NCI-H748 (cell line): ENCODE data around the gene SLC29A2.
"Not testable (repeated sequence)": the region's sequence is repeated elsewhere in the genome, so short reads cannot be mapped to it uniquely, and the experiment has no call there.

Source experiments
- DNase-seq: peaks from one replicate; lab custom pipeline; 2025; ENCODE audit not compliant: unreplicated experiment; lab: John Stamatoyannopoulos, UW

SLC29A2 gene

DNA sequence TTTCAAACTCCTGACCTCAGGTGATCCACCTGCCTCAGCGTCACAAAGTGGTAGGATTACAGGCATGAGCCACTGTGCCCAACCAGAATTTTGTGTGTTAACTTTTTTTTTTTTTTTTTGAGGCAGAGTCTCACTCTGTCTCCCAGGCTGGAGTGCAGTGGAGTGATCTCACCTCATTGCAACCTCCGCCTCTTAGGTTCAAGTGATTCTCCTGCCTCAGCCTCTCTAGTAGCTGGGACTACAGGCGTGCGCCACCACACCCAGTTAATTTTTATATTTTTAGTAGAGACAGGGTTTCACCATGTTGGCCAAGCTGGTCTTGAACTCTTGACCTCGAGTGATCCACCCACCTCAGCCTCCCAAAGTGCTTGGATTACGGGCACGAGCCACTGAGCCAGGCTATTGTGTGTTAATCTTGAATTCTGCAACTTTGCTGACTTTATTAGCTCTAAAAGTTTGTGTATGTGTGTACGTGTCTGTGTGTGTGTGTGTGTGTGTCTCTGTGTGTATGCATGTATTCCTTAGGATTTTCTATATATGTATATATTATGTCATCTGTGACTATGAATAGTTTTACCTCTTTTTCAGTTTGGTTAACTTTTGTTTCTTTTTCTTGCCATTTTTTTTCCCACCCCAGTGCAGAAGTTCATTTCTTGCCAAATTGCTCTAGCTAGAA lies 20.9 kb downstream of the SLC29A2 start:
- not testable (repeated sequence) for DNase-seq

DNA sequence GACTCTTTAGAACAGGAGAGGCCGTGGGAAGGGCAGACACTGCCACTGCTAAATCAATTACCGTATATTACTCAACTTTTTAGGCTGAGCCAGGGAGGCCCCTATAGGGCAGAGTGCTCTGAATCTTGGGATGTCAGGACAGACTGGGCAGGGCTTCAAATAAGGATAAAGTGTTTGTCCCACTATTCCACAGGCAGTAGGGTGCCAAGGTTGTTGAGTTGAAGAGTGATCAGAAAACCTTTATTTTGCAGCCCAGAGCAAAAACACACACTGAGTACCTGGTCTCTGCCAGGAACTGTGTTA lies 22.5 kb downstream of the SLC29A2 start:
- DNase-seq: no peak

DNA sequence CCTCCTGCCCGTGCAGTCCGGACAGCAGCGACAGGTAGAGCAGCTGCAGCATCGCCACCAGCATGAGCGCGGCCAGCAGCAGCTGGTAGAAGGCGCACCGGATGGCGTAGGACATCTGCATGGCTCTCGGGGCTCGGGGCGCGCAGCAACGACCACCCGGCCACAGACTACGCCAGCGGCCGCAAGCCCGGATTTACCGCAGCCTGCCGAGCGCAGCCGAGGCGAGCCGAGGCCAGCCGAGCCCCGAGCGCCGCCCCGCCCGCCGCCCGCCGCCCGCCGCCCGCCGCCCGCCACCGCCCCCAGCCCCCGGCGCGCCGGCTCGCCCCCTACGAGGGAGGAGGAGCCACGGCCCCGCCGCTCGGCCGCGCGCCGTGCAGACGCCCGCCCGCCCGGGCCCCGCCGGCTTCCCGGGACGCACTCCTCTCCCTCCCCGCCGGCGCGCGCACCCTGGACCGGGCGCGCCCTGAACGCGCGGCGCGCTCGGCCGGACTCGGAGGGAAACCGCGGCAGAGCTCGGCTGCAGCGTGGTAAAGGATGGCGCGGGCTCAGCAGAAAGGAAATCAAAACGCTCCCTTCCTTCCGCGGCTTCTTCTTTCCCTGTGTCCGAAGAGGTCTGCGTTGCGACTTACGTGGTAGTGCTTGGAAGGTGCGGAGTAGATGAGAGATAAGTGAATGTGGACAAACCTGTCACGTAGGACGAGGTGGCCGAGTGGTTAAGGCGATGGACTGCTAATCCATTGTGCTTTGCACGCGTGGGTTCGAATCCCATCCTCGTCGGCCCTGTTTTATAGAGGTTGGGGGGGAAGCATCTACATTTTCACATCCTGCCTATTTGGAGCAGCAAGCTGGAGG lies 23.9 kb downstream of the SLC29A2 start, which contains the start of gene B4GAT1:
Gene B4GAT1 (minus strand): TSS at position 205 of the 852 bp plus-strand sequence. CDS start 84 bp downstream, at position 121.
- DNase-seq: peak; percentile 88

DNA sequence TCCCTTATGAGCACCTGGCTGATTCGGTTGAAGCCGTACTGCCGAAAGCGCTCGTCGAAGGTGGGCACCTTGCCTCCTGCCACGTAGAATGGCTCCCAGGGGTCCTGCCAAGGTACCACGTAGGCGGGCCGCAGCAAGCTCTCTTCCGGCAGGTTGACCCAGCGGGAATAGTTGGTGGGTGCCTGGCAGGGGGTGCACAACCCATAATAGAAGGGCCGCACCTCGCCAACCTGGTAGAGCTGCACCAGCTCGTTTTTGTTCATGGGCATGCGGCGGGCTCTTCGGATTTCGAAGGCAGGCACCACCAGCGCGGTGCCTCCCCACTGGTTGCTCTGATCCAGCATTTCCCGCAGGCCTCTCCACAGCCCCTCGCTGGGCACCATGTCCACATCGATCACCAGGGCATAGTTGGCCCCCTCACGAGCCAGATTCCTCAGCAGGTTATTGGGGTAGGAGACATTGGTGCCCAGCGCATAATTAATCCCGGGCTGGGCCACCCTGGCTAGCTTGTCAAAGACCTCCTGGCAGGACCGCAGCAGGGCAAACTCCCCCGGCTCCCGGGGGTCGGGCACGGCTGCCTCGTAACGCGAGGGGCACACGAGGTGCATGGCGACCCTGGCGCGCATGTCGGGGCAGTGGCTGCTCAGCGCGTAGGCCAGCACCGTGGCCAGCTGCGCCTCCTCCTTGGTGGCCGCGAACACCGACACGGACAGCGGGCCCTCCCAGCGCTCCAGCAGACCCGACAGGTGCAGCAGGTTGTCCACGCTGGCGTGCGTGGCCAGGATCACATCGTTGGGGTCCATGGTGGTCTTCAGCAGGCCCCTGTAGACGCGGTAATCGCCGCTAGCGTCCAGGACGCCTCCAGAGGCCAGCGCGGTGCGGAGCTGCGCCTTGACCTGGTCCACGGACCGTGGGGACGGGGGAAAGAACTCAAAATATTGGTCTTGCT lies 24.8 kb downstream of the SLC29A2 start:
- peak; percentile 55 for DNase-seq

DNA sequence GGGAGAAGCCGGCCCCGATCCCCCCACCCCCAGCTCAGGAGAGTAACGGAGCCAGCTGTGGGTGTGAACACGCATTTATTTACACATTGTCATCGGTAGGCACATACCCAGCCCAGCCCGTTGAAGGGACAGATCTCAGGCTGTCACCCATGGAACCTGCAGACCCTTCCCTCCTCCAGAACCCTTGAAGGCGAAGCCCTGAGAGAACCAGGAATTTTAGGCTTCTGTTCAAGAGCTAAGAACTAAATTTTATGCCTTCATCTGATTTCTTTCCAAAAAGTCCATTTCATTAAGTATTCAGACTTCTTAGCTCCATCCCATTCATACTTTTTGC lies 26.3 kb downstream of the SLC29A2 start:
- no peak for DNase-seq

DNA sequence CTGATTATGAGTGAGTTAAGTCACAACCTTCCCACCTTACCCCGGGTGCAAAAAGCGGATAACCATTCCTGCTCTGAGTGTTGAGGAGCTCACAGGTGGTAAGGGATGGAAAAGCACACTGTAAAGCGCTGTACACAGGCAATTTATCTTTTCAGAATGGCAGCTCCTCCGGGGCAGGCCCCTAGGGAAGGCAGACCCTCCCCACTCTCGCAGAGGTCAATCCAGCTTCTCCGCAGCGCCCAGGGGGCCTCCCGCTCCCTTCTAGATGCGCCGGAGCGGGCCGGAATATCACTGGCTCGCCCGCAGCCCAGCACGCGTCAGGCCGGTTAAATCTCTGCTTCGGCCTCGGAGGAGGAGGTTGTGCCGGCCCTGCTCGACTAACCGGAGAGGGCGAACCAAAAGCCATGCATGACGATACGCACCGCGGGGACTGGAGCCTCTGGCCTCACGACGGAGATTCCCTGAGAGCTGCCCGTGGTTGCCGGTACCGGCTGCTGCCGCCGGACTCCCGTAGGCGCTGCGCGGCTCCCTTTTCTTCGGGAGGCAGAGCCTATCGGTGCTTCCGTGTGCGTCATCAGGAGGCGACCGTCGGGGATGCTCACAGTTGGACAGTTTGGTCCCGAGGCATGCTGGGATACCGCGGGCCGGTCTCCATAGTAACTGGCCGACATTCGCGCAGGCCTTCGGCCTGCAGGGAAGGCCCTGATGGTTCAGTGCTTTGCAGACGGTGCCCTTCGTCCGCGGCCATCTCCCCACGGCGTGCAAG lies 26.8 kb downstream of the SLC29A2 start, which contains the start of gene BRMS1:
Gene BRMS1 (minus strand): TSS at position 555 of the 766 bp plus-strand sequence. CDS start 2,870 bp downstream, outside the sequence.
- peak; percentile 98 for DNase-seq

DNA sequence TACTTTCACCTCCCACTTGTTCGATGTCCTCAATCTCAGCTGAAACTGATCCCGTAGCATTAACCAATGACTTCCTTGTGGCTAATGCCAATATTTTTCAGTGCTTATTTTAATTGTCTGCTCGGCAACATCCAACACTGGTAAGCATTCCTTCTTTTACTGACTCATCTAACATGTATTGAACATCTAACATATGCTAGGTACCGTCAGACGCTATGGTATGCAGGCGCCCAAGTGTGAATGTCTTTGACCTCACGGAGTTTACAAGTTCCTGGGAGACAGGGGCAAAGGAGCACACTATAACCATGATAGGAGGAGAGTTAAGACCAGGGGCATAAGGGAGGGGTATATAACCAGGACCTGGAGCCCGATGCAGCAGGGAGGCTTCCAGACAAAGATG lies 28.4 kb downstream of the SLC29A2 start:
- no peak for DNase-seq

DNA sequence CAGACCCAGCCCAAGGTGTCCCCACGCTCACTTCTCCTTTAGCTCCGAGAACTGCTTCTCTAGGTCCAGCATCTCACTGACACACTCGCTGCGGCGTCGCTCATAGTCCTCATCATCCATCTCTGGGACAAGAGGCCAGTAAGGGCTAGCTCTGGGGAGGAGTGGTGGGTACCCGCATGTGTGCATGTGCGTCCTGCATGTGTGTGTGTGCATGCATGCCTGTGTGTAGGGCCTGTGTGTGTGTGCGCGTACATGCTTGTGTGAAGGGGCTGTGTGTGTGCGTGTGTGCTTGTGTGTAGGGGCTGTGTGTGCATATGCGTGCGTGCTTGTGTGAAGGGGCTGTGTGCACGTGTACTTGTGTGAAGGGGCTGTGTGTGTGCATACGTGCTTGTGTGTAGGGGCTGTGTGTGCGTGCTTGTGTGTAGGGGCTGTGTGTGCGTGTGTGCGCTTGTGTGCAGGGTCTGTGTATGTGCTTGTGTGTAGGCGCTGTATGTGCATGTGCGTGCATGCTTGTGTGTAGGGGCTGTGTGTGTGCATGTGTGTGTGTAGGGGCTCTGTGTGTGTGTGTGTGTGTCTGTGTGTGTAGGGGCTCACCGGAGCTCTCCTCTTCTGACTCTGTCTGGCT lies 29.9 kb downstream of the SLC29A2 start:
- DNase-seq: no peak

DNA sequence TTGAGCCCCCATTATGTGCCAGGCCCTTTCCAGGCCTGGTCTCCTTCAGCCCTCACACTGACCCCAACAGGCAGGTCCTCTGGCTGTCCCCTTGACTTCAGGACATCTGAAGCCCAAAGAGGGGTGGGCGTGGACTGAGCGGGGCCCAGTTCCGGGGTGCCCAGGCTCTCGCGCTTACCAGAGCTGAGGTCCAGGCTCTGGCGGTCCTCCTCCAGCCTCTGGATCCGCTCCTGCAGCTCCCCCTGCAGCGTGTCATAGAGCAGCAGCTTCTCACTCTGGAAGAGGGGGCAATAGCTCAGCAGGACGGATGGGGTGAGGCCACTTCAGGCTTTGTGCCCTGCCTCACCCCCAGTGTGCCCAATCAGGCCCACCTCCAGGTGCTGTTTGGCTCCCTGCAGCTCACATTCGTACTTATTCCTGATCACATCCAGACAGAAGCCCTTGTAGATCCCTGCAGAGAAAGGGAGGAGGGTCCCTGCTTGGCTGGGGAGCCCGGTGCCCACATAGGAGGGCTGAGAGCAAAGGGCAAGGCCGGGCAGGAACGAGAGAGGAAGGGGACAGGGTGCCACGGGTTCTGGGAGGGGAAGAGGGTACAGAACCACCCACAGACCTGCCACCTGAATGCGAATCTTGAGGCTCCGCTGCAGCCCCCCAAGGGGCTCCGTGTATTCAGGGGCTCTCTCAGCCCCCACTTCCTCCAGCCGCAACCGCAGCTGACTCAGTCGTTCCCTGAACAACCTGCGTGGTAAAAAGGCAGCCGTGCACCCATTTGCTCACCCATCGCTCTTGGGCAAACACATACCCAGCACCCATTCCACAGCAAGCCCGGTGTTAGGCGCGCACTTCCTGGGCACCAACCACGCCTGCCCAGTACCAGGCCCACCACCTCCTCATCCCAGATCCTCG lies 30.7 kb downstream of the SLC29A2 start:
- DNase-seq: no peak

DNA sequence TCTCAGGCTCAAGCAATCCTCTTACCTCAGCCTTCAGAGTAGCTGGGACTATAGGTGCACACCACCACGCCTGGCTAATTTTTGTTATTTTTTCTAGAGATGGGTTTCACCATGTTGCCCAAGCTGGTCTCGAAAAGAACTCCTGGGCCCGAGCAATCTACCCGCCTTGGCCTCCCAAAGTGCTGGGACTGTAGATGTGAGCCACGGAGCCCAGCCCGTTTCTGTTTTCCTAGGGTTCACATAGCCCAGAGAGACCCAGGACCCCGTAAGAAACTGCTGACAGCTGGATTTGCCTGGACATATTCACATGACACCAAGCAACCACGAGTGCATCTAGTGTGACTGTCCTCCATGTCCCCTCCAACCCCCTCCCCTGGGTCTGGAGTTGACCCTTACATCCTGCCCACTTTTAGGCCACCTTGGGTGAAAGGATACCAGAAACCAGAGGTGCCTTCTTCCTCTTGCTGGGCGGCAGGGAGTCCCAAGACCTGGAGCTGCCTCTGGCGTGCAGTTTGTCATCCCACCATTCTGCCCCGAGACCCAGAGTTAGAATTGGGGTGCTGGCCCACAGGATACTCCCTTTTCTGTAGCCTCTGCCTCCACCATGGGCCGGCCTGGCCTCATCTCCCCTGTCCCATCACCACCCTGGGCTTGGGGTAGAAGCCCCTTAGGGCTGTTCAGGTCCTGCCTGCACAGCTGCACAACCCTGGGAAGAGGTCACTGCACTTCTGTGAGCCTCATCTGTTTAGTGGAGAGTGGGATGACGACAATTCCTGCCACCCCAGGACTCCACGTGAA lies 31.7 kb downstream of the SLC29A2 start:
- no peak for DNase-seq

DNA sequence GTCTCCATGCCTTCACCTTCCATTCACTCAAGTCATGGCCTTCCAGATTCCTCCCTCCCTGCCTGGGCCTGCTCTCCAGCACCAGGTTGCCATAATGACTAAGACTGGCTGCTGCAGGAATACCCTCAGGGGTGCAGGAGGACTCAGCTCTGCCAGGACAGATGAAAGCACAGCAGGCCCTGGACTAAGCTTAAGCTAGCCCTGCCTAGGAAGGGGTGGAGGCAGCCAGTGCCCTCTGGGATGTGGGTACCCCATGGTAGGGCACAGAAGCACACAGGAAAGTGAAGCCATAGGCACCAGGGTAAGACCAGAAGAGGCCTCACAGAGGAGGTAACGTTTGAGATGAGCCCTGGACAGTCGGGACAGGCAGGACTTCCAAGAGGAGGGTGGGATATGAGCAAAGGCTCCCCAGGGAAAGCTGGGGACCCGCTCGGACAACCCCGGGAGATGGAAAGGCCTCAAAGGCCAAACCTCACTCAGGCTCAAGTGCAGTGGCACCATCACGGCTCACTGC lies 32.3 kb downstream of the SLC29A2 start:
- DNase-seq: no peak

DNA sequence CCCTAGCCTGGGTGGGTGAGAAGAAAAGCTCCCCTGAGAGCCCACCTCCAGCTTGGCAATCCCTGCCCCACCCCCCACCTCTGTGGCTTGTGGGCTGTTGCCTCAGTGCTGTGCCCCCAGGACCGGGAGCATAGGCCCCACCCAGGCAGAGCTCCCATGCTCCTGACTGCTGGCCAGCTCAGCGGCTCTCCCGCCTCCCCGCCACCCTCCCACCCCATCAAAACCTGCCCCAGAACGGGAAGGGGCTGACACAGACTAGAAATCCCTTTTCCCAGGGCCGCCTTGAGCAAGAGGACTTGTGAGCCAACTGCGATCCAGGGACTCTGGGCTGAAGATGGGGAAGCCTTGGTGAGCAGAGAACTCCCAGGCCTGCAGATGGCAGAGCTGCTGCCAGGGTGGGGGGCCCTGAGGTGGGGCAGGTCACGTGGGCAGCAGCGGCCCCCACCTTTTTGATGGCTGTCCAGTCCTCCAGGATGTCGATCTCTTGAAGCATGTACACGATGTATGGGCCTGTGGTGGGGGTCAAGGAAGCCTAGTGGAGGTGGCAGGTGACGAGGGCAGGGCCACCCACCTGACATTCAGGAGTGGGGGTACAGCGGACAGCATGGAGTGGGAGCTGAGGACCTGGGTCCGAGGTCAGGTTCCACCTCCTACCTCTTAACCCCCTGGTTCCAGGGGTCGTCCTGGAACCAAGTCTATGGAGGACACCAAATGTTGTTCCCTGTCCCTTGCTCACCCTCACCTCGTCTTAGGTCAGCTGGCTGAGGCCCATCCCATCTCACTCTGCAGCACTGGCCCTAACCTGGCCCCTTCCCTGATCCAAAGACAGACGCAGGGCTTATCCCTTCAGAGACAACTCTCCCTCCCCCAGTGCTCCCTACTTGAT lies 33.0 kb downstream of the SLC29A2 start:
- no peak for DNase-seq

DNA sequence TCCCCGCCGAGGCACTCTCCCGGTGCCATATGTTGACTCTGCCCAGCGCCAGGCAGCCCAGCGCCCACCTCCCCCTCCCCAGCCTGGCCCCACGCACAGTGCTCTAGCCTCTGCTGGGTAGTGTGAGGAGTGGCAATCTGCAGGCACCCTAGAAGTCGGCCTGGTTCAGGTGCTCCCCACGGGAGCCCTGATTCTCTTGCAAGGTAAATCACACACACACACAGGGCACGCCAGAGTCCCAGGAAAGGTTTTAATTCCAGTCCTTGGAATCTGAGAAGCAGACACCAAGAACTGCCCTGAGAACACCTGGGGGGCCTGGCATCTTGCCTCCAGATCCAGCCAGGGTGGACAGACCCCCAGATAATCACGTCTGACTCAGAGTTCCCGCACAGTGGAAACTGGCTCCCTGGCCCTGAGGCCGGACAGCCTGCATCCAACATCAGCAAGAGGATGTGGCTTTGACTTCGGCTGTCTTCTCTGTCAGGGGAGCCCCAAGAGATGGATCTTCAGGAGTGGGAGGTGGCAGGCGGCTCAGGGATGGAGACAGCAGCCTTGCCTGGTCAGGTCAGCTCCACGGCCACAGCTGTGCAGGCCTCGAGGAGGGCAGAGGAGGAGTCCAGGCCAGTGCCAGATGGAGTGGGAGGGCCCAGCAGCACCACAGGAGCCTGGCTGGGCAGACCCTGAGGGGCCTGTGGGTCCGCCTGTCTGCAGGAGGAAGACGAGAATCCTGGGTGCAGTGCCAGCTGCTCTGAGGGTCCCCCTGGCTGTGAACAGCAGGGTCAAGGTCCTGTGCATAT lies 34.3 kb downstream of the SLC29A2 start:
- DNase-seq: no peak

DNA sequence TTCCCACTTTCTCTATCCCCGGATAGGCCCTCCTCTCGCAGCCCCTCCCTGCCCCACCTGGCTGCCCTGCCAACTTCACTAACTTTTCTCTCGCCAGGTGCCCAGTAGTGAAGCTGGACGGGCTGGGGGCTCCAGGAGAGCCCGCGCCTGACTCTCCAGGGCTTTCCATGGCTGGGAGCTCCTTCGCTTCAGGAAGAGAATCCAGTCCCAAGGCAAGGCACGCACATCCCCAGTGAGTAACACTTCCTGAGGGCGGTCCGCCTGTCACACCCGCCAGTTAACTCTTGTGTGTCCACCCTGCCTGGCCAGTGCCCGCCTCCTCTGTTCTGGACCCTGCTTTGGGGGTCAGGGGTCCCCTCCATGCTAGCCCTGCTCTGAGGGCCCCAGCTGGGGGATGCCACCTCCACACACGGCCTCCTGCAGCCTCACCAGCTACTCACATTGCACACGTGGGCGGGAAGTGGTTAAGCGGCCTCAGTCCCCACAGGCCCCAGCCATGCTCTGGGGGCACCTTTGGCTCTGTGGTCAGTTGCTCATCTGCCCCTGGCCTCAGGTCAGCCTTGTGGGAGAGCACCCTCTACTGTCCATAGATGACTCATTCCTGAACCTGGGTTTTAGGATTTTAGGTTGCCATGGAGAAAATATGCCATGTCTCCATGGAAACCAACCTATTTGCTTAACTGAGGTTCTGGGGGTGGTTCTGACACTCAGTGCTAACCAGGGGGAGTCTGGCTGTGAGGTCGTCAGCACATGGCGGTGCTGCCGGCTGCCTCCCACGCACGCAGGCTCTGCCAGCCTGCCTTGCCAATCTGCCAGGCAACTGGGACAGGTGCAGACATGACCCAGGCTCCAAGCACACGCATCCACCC lies 35.1 kb downstream of the SLC29A2 start, which contains the start of gene RIN1:
Gene RIN1 (minus strand): TSS at position 201 of the 869 bp plus-strand sequence. CDS start 32 bp downstream, at position 169.
- DNase-seq: peak; percentile 45

DNA sequence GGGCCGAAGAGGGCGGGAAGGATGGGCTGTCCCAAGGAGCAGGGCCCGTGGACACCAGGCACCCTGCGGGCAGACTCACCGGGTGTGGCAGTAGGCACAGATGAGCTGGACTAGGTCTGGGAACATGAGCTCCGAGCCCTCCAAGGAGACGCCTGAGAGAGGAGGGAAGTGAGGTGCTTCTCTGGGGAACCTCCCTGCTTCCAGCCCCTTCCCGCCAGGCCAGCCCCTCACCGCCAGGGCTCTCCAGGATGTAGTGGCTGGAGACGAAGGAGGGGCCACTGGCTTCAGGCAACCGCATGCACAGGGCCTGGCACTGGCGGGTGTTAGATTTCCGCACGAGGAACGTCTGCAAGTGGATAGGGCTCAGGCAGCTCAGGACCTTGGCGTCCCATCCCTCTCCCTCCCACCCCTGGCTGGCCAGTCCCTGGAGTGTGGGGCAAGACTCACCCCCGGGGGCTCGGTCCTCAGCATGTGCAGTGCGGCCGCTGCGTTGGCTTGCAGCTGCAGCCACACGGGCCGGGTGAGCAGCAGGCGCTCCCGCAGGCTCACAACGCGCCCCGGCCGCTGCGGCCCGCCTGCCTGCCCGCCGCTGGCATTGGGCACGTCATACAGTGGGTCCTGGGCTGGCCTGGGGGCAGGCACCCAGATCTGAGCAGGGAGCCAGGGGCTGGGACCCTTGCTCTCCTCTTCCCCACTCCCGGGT lies 35.9 kb downstream of the SLC29A2 start:
- peak; percentile 13 for DNase-seq
